HepG2 (cell line): ENCODE data around the gene DGCR6. TPM values are rescaled to one million over a fixed set of nuclear protein-coding genes. Genes with fewer than 3 reads are reported as not detected.

Experiments used
- ATAC-seq: fragments of 200-7000 bp; cut with Tn5 transposase; 3 replicates; pipeline ENCODE4 v1.9.1; 2020; ENCODE audit warnings: mild to moderate bottlenecking, moderate library complexity
- BruUV-seq: library from RNA; stranded (reverse); fragments of 400-500 nt; replicated peaks from 2 replicates; lab custom pipeline; 2021; lab: Mats Ljungman, UMichigan
- CTCF ChIA-PET: fragments of 300-600 bp; formaldehyde crosslinking; extraction: SDS; loops from one replicate; lab custom pipeline; 2021; ENCODE audit warnings: low total read pairs, inconsistent platforms, low intra/inter-chr PET ratio; lab: Yijun Ruan, JAX
- POLR2A ChIA-PET: fragments of 350-600 bp; sonication (Branson Sonifier 250); formaldehyde crosslinking; loops from one replicate; lab custom pipeline; 2020; ENCODE audit warnings: antibody characterized with exemption, inconsistent platforms; lab: Yijun Ruan, JAX
- DNase-seq: peaks from one replicate; pipeline ENCODE4 v3.0.0-alpha.2; 2015; ENCODE audit warnings: low spot score
- FAIRE-seq: peaks from 3 replicates; lab custom pipeline; 2011; peaks lifted over from hg19 to GRCh38; lab: Jason Lieb, UNC
- H2AFZ ChIP-seq: one replicate; pipeline ENCODE4 v1.6.1; 2011; ENCODE audit warnings: low read length, inconsistent platforms
- H3K27ac ChIP-seq: fragments of 300-600 bp; 3 replicates; pipeline ENCODE4 v1.8.0; 2011; ENCODE audit warnings: mixed run types, mild to moderate bottlenecking, mixed read lengths, low read length, inconsistent platforms; ENCODE audit not compliant: insufficient read depth; ENCODE audit errors: extremely low read length
- H3K27me3 ChIP-seq, 2 experiments: fragments of 200-600 bp in 1 of 2; 2 replicates in 1 of 2; 3 replicates in 1 of 2; pipeline versions ENCODE4 v1.6.0 to v1.8.0; 2011; ENCODE audit warnings: low read length in 2 of 2, mild to moderate bottlenecking in 2 of 2, moderate library complexity in 2 of 2, inconsistent platforms in 1 of 2; ENCODE audit not compliant: insufficient read depth in 2 of 2, control insufficient read depth in 1 of 2
- H3K36me3 ChIP-seq, 2 experiments: fragments of 200-600 bp in 1 of 2; replicated peaks in 1 of 2; 2 replicates in 1 of 2; 3 replicates in 1 of 2; pipeline versions ENCODE4 v1.5.1 to v1.8.0; 2011; ENCODE audit warnings: low read length in 2 of 2, inconsistent platforms in 1 of 2; ENCODE audit not compliant: insufficient read depth in 2 of 2, control insufficient read depth in 1 of 2
- H3K4me1 ChIP-seq: 2 replicates; pipeline ENCODE4 v1.5.1; 2012; ENCODE audit warnings: low read length, inconsistent platforms; ENCODE audit not compliant: insufficient read depth
- H3K4me2 ChIP-seq: 2 replicates; pipeline ENCODE4 v1.6.0; 2011; ENCODE audit warnings: low read depth, low read length, inconsistent platforms
- H3K4me3 ChIP-seq, 3 experiments: fragments of 200-600 bp in 1 of 3; sonication (generic), shearing (Covaris generic) in 1 of 3; replicated peaks in 1 of 3; 2 replicates each; pipeline ENCODE4 v1.5.1; 2011 to 2016; ENCODE audit warnings: low read length in 3 of 3, inconsistent platforms in 2 of 3, low read depth in 2 of 3, mild to moderate bottlenecking in 2 of 3, control low read depth in 1 of 3, mixed read lengths in 1 of 3; ENCODE audit not compliant: insufficient read depth in 1 of 3
- H3K79me2 ChIP-seq: one replicate; pipeline ENCODE4 v1.6.1; 2011; ENCODE audit warnings: low read length, inconsistent platforms; ENCODE audit not compliant: insufficient read depth
- H3K9ac ChIP-seq: 2 replicates; pipeline ENCODE4 v1.6.0; 2011; ENCODE audit warnings: mild to moderate bottlenecking, low read depth, low read length, inconsistent platforms; ENCODE audit not compliant: insufficient read depth
- H3K9me3 ChIP-seq: 2 replicates; pipeline ENCODE4 v1.5.1; 2012; ENCODE audit warnings: mild to moderate bottlenecking, low read length
- H4K20me1 ChIP-seq: 2 replicates; pipeline ENCODE4 v1.6.0; 2011; ENCODE audit warnings: inconsistent platforms, mild to moderate bottlenecking, low read length, moderate library complexity; ENCODE audit not compliant: insufficient read depth
- ARNTL ChIP-seq: sonication (generic); formaldehyde crosslinking; IDR thresholded peaks from 2 replicates; pipeline ENCODE4 v1.4.0; 2020; ENCODE audit warnings: mild to moderate bottlenecking, missing genetic modification reagents
- HNF1A ChIP-seq, 2 experiments: sonication (generic) in 1 of 2; formaldehyde crosslinking in 1 of 2; IDR thresholded peaks; 2 replicates each; pipeline versions ENCODE4 v1.4.0 to v1.6.1; 2016 to 2020; ENCODE audit warnings: borderline replicate concordance in 1 of 2, low read depth in 1 of 2, mild to moderate bottlenecking in 1 of 2, missing genetic modification reagents in 1 of 2
- MTERF4 ChIP-seq: sonication (generic); formaldehyde crosslinking; IDR thresholded peaks from 2 replicates; pipeline ENCODE4 v1.8.0; 2023; ENCODE audit warnings: mild to moderate bottlenecking, missing genetic modification reagents
- PAWR ChIP-seq: sonication (generic); formaldehyde crosslinking; IDR thresholded peaks from 2 replicates; pipeline ENCODE4 v1.4.0; 2020; ENCODE audit warnings: missing genetic modification reagents, mild to moderate bottlenecking, borderline replicate concordance
- TBX2 ChIP-seq: sonication (generic); formaldehyde crosslinking; IDR thresholded peaks from 2 replicates; pipeline ENCODE4 v1.5.0; 2020; ENCODE audit warnings: missing genetic modification reagents, mild to moderate bottlenecking, borderline replicate concordance
- TBX3 ChIP-seq: fragments of 450-650 bp; IDR thresholded peaks from 2 replicates; pipeline ENCODE4 v1.6.1; 2017; ENCODE audit warnings: antibody characterized with exemption, mild to moderate bottlenecking, inconsistent platforms, borderline replicate concordance
- ZHX1 ChIP-seq: sonication (generic); formaldehyde crosslinking; IDR thresholded peaks from 2 replicates; pipeline ENCODE4 v1.8.1; 2022; ENCODE audit warnings: low read depth, mild to moderate bottlenecking, missing genetic modification reagents
- ZNF121 ChIP-seq: sonication (generic); formaldehyde crosslinking; IDR thresholded peaks from 2 replicates; pipeline ENCODE4 v1.5.0; 2020; ENCODE audit warnings: mild to moderate bottlenecking, missing genetic modification reagents
- ZNF383 ChIP-seq: sonication (generic); formaldehyde crosslinking; IDR thresholded peaks from 2 replicates; pipeline ENCODE4 v1.4.0; 2020; ENCODE audit warnings: missing genetic modification reagents, mild to moderate bottlenecking, borderline replicate concordance
- ZNF44 ChIP-seq: sonication (generic); formaldehyde crosslinking; IDR thresholded peaks from 2 replicates; pipeline ENCODE4 v1.5.1; 2020; ENCODE audit warnings: mild to moderate bottlenecking, missing genetic modification reagents
- ZNF691 ChIP-seq: sonication (generic); formaldehyde crosslinking; IDR thresholded peaks from 2 replicates; pipeline ENCODE4 v1.4.0; 2020; ENCODE audit warnings: missing genetic modification reagents, low read depth, mild to moderate bottlenecking, borderline replicate concordance
- ZSCAN21 ChIP-seq: sonication (generic); formaldehyde crosslinking; IDR thresholded peaks from 2 replicates; pipeline ENCODE4 v1.8.0; 2022; ENCODE audit warnings: mild to moderate bottlenecking, missing genetic modification reagents, moderate library complexity, borderline replicate concordance
- WGBS: methylation state at CpG from one replicate; pipeline ENCODE4 v1.1.6; 2017; ENCODE audit warnings: low lambda C conversion rate; 5-methylcytosine and 5-hydroxymethylcytosine counted together
- in situ Hi-C: cut with HindIII; loops from 2 replicates; pipeline ENCODE4 v1.10.0; 2017; ENCODE audit warnings: low pct_unique_long_range_greater_than_20kb; ENCODE audit not compliant: extremely low pct_ligation_motif_present
- intact Hi-C: fragments of 100-400 bp; cut with micrococcal nuclease; formaldehyde crosslinking; loops from one replicate; pipeline ENCODE4 v1.10.0; 2022; ENCODE audit not compliant: unreplicated experiment
- polyA plus RNA-seq, 8 experiments: library from polyadenylated mRNA; depleted of rRNA in 3 of 8; stranded (reverse) in 7 of 8; unstranded in 1 of 8; fragments of >200 nt; fragmentation: Illumina TruSeq in 4 of 8; extraction: Trizol in 4 of 8; gene quantifications; 2 replicates each; pipeline versions ENCODE4 v1.2.1 to v1.2.3, GENCODE V29; 2011 to 2016; ENCODE audit warnings: low read depth in 4 of 8, missing spikeins in 1 of 8, mixed read lengths in 1 of 8; ENCODE audit not compliant: insufficient read depth in 1 of 8
- total RNA-seq, 5 experiments: library from RNA; depleted of rRNA; stranded (reverse); fragments of >200 nt; fragmentation: Illumina TruSeq; extraction: Trizol; gene quantifications; 2 replicates each; pipeline ENCODE4 v1.2.3, GENCODE V29; 2016; ENCODE audit warnings: low read depth in 1 of 5

The DGCR6 gene
- total and polyA plus RNA-seq, 2 of the 13 experiments (the other 11 are each of a cell fraction or from before 2014, with no cell fraction given): 0.07 TPM; not detected in 1

- Histone ChIP-seq H3K4me2 (no peak overlapping the region), H3K4me3 (no peak overlapping the region), H3K79me2 (no peaks in the 10 kb centered on the region), H3K27ac (no peak overlapping the region), H2AFZ (no peak overlapping the region), H3K36me3 (no peaks in the 10 kb centered on the region), H3K27me3 (peaks cover 0 to 7% of the 10 kb centered on the region in 2 experiments; a peak in 3 of 5 replicates), H3K9me3 (no peaks in the 10 kb centered on the region), H3K4me1 (no peaks in the 10 kb centered on the region), H4K20me1 (no peaks in the 10 kb centered on the region), H3K9ac (no peak overlapping the region)
- BruUV-seq: no TSS peak
- DNase-seq (no peak), FAIRE-seq (no peak), ATAC-seq (no peak)
- in situ Hi-C loops: no loop called here
- intact Hi-C loops: no loop called here
- 72% methylated on average over 12 of the region's 12 CpGs for WGBS
- CTCF ChIA-PET: no interaction called here
- POLR2A ChIA-PET: no interaction called here
- no peak for TF ChIP-seq ZNF383 (CRISPR knock-in tag)
- TF ChIP-seq ARNTL (CRISPR knock-in tag): no peak
- no peak for TF ChIP-seq PAWR (CRISPR knock-in tag)
- TF ChIP-seq ZNF691 (CRISPR knock-in tag): no peak
- no peak for TF ChIP-seq TBX2 (CRISPR knock-in tag)
- TF ChIP-seq HNF1A (IDR thresholded peaks at IDR 0.05; ENCODE audit: low read depth): no peak
- TF ChIP-seq HNF1A (CRISPR knock-in tag; IDR thresholded peaks at IDR 0.05; ENCODE audit: borderline replicate concordance): no peak
- no peak for TF ChIP-seq ZNF121 (CRISPR knock-in tag)
- no peak for TF ChIP-seq ZNF44 (CRISPR knock-in tag)
- no peak for TF ChIP-seq ZSCAN21 (CRISPR knock-in tag)
- TF ChIP-seq MTERF4 (CRISPR knock-in tag): no peak
- TF ChIP-seq TBX3: no peak
- no peak for TF ChIP-seq ZHX1
Observed at GRCh38 chr22:18947905-18948304, 41.8 kb downstream of the DGCR6 start.
